GM21515 (cell line): ENCODE data around the gene WNK2.

Source experiments
- ATAC-seq: cut with Tn5 transposase; IDR thresholded peaks from one replicate; pipeline ENCODE4 v1.9.1; 2021; ENCODE audit not compliant: unreplicated experiment

WNK2 gene

DNA sequence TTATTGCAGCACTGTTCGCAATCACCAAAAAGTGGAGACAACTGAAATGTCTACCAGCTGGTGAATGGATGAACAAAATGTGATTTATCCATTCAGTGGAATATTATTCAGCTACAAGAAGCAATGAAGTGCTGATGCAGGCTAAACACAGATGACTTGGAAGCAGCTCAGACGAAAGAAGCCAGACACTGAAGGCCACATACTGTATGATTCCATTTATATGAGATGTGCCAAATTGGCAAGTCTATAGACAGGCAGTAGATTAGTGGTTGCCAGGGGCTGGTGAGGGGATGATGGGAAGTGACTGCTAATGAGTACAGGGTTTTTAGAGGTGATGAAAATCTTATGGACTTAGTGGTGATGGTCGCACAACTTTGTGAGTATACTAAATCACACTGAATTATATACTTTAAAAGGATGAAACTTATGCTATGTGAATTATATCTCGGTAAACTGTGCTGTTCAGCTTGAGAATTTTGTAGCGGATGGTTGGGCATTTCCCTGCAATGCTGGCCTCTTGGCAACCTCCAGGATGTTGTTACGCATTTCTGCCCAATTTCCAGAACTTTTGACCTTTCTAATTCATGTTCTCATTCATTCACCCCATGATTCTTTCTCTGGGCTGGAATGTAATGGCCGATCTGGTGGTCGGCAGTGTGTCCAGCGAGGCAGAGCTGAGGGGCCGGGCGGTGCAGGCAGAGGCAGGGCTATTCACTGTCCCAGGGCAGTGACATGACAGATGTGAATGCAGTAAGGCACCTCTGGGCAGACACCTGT, 22.0 kb upstream of the WNK2 start:
- no peak for ATAC-seq

DNA sequence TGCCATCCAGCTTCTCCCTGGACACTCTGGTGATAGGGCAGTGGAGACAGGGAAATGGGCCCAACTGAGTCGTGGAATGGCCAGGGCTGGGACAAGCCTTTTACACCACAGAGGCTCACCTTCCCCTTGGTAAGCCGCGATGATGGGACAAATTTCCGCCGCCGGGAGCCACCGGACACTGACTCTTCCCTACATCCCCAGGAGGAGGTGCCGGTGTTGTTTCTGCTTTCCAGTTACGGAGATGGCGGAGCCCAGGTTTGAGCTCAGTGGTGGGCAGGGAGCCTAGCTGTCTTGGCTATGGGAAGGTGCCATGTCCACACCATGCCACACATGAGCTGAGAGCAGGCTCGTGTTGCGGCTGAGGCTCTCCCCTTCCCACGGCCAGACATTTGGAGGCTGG, 19.9 kb upstream of the WNK2 start:
- ATAC-seq, result no peak

DNA sequence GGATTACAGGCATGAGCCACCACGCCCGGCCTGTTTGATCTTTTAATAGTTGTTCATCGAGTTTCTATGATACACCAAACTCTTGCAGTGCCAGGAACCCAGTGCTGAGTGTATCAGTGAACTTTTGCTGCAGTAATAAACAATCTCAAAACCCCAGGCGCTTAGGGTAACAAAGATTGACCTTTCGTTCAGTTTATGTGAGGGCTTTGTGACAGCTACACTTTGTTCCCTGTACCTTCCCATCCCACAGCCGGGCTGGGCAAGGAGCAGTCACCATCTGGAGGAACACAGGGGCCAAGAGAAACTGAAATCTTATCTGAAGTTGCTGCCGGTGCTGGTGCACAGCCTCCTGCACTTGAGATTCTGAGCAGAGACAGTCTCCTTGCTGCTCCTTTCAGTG, 17.2 kb upstream of the WNK2 start:
- ATAC-seq, result no peak

DNA sequence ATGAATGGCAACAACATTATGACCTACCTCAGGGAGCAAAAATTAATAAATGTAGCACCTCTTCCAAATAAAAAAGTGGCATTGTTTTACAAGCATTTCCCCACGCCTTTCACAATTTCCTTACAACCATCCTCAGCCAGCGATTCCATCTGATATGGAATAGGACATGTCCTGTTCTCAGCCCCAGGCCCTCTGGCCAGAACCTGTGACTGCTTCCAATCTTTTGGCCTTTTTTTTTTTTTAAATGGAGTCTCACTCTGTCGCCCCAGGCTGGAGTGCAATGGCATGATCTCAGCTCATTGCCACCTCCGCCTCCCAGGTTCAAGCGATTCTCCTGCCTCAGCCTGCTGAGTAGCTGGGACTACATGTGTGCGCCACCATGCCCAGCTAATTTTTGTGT, 16.8 kb upstream of the WNK2 start:
- no peak for ATAC-seq

DNA sequence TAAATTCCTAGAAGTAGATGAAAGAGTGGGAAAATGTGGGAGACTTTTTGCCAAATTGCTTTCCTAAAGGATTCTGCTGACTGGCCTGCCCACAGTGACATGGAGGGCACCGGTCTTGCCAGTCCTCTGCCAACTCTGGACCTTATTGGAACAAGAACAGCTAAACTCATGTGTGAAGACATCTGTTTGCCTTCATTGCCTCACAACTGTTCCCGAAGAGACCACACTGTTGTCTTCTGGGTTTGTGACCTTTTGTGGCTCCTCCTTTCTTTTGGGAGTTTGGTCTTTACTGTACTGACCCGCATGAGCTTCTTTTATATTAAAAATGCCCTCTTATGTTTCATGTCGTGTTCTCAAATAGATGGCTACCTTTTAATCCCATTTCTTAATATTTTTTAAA, 16.1 kb upstream of the WNK2 start:
- ATAC-seq, result no peak

DNA sequence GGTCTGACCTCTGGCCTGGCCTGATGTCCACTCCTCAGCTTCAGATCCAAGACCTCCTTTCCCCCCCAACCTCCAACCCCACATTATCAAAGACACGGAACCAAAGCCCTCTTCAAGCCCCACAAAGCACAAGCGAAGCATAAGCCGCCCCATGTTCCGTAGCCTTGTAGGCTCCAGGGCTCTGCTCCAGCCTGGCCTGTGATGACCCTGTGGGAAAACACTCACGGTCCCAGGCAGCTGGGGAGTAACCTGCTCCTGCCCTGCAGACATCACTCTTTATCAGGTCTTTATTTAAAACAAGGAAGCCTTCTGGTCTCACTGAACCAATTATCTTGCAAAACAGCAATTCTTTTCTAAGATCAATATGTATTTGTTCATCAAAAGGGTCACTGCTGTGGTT, 15.4 kb upstream of the WNK2 start:
- ATAC-seq, result no peak

DNA sequence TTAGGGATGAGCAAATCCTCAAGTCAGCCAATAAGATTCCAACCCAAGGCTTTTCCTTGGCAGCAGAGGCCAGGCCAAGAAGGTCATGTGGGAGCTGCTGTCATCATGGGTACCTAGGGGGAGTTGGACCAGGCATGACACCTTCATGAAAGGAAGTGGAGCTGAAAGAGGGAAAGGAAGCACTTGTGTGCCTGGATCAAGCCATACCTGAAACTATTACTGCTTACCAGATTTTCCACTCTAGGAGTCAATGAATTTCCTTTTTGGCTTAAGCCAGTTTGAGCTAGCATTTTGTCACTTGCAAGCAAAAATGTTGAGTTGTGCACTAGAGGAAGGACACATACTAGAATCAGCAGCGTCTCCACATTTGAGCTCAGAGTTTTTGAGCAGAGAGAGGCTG, 14.5 kb upstream of the WNK2 start:
- no peak for ATAC-seq

DNA sequence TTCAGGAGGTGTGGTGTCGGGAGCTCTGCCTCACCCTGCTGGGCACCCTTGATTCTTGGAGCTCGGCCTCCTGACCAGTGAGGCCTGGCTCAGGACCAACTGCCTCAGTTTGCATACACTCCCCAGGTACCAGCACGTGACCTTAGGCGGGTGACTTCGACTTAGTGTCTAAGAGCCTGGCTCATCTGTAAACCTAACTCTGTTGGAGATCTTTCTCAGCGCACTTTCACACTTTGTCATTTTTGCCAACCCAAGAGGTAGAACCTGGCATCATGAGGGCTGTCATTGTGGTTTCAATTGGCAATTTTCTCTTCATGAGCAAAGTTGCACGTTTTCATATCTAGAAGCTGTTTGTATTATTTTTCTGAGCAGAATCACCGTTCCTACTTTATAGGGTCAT, 13.4 kb upstream of the WNK2 start:
- no peak for ATAC-seq

DNA sequence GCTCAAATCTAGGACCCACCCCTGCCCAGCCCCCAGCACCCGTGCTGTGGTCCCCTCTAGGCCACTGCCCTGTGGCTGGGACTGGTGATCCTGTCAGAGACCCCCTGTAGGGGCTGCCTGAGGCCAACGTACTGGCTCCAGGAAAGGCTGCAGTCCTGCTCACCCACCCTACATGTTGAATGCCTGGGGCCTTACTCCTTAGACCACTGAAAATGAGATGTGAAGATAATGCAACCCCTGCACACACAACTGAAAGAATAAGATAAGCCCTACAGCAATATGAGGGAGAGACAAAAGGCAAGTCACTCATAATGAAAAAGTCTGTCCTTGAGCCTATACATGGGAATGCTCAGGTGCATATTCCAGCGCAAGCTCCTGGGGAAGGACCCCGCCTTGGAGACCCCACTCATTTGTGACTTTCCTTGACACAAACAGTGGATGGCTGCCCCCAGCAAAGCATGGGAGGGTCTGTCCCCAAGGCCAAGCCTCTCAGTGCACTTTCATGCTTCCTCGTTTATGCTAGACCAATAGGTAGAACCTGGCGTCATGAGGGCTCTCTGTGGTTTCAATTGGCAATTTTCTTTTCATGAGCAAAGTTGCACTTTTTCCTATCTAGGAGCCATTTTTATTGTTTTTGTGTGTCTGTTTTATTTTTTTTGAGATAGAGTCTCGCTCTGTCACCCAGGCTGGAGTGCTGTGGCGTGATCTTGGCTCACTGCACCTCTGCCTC, 12.5 kb upstream of the WNK2 start:
- ATAC-seq, result no peak

DNA sequence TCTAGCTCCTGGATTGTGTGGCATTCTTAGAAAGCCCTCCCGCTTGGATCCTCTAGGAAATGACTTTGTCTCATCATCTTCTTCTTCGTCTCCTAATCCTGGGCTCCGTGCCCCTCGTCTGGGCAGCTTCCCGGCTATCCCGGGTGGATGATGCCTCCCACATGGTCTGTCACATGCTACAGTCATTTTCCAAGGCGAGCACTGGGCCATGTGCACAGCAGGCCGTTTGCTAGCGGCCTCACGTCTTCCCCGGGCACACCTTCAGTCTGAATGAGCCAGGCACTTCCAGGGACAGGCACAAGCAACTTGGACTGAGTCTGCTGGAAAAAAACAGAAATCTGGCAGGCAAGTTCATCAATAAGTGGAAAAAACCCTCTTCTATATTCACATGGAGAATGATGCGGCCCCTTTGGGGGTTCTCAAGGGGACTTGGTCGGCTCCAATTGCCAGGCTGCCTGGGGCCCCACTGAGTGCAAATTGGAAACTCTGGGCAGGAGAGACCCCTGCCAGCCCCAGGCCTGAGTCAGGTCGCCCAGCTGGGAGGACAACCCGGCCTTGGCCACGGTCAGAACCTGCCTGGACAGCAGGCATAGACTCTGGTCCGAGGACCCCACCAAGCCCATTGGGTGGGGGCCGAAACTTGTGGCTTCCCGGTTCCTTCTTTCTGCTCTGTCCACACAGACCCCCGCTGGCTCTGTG, 11.1 kb upstream of the WNK2 start:
- ATAC-seq, result no peak

DNA sequence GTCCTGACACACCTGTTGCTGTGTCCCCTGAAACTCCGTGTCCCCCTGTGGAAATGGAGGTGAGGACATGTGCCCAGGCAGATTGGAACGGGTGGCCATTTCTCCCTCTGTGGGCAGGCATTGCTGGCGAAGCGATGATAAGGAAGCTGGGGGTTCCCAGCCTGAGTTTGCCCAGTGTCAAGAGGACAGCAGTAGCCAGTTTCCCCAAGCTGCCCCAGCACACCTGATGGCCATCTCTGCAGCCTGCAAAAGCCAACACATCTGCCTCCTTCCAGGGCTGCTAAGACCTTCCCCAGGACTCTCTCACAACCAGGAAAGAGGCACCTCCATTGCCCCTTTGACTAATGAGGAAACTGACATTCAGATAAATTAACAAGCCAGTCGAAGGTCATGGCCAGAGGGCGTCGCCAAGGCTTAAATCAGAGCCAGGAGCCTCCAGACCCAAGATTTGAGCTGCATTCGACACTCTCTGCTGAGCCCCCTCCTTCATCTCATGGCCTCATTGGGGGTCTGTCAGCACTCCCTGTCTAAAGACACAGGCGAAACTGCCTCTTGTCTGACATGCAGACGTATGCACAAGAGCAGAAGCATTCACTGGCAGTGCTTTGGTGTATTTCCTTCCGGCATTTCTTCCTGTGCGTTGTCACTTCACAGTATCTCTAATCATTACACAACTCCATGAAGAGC, 10.4 kb upstream of the WNK2 start:
- no peak for ATAC-seq

DNA sequence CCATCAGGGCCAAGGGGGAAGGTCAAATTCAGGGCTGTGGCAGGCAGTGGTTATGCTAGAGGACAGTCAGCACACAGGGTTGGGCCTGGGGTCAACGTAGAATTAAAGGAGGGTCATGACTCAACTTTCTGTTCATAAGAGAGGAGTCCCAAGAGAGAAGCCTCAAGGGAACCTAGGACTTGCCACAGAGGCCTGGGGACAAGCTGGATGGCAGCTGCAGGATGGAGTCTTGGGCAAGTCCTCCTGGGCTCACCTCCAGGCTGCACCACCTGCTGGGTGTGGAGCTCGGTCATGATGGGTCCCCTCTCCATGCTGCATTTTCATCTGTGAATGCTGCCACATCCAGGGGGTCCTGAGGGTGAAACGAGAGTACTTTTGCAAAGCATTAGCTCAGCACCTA, 9.0 kb upstream of the WNK2 start:
- no peak for ATAC-seq

DNA sequence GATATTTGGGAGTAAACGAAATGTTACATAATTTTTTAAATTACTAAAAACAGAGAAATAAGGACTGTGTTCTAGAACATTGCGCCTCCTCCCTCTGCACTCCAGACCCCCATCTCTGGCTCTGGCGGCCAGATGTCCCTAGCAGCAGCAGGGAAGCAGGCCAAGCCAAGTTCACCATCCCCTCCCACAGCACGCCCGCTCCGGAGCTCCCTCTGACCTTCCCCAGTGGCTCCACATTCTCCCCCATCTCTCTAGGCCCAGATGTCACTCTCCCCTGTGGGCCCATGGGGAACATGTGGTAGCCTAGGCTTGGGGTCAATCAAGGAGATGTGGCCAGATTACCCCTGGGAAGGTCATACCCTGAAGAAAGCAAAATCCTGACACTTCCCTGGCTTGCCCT, 6.3 kb upstream of the WNK2 start:
- ATAC-seq, result no peak

DNA sequence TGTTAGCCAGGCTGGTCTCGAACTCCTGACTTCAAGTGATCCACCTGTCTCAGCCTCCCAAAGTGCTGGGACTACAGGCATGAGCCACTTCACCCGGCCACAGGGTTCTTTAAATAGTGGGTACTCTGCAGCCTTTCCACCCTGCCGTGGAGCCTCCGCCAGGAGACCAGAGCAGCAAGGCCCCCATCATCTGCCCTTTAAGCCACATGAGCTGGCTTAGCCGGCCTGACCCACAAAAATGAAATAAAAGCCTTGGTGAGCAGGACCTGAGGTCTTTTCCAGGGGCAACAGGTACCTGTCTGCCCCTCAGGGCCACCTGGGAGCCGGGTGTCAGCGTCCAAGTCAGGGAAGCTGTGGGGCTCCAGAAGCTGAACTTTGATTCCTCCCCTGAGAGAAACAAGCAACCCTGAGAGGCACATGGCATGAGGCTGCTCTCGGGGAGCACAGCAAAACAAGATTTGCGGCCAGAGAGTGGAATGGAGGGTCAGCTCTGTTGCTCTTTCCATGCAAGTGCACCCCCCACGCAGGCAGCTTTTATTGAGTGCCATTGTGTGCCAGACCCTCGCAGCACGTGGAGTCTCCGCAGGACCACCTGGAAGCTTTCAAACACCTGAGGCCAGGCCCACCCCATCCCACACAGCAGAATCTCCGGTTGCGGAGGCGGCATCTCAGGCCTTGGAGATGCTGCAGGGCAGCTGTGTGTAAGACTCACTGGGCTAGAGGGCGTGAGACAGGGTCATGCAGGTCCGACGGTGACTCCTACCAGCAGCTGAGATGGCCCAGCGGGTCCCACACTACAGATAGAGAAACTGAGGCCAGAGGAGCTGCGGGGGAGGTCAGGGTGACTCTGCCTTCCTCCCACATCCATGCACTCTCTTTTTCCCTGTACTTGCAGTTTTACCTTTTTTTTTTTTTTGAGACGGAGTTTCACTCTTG, 4.8 kb upstream of the WNK2 start:
- ATAC-seq, result no peak

DNA sequence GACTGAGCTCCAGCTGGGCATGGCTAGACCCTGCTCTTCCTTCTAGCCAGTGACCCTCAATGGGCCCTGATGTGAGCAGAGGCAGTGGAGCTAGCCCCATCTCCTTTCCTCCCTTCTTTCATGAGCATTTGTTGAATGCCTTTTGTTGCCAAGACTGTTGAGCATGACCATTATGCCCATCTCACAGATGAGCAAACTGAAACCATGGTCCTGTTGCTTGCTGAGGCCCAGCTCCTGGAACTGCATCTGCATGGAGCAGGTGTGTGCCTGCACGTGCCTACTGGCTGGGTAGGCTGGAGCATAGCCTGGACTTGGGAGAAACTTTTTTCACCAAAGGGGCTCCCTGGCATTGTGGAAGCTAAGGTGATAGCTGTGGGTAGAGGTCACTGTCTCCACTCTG, 3.0 kb upstream of the WNK2 start:
- no peak for ATAC-seq

DNA sequence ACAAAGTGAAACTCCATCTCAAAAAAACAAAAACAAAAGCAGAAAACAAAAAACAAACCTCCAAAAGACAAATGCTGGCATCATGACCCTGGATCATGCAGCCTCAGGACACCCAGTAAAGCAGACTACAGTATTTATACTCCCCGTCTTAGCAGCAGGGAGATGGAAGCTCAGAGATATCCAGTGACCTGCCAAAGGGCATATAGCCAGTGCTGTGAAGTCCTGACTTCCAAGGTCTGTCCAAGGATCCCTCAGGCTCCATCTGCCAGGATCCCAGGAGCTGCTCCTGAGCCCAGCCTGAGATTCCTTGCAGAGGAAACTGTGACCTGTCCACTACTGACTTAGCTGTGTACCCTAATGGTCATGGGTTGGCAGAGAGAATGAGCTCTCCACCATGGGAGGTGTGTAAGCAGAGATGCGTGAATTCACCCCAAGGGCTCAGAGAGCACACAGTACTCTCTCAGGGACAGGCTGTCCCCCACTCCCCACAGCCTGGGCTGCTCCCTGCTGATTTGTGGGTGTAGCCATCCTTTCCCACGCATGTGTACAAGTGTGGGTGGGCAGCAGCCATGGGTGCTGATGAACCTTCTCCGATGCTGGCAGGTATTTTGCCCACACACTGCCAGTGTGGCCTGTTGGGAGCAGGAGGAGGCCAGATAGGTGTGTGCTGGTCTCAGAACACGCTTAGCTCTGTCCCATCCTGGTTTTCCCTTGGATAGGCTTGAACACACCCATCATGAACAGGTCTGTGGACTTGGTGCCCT, 2.1 kb upstream of the WNK2 start:
- ATAC-seq, result no peak

DNA sequence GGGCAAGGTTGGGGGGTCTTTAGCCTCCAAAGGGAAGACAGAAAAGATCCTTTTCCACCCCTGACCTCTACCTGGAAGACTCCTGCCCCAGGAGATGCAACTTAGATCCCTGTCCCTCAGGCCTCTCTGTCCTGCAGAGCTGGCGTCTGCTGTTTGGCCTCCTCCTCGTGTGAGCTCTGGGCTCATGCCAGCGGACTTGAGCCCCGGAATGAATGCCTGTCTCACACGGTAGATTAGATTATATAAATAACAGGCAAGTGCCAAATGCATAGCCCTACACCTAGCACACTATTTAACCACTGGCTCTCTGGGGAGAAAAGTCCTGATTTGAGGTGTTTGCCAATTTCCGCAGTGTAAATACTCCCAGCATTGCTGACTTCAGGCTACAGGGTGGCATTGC, 1.4 kb upstream of the WNK2 start:
- no peak for ATAC-seq

DNA sequence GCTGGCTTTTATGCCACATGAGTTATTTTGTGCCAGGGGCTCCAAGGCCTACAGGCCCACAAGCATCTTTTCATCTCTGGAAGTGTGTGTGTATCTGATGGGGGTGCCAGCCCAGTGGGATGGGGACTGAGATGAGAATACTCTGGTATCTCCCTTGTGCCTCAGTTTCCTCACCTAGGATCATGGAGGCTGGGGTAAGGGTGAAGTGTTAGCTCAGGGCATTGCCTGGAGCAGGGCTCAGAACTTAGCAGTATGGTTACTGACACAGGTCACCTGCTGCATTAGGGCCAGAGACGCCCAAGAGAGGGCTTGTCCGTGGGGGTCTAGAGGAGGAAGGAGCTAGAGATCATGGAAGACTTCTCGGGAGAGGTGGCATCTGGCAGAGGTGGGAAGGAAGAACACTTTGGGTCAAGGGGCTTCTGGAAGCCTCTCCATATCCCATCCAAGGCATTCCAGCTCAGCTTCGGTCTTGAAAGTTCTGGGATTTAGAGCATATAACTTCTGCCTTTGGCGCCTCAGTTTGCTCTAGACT, 742 bp upstream of the WNK2 start:
- ATAC-seq, result no peak

DNA sequence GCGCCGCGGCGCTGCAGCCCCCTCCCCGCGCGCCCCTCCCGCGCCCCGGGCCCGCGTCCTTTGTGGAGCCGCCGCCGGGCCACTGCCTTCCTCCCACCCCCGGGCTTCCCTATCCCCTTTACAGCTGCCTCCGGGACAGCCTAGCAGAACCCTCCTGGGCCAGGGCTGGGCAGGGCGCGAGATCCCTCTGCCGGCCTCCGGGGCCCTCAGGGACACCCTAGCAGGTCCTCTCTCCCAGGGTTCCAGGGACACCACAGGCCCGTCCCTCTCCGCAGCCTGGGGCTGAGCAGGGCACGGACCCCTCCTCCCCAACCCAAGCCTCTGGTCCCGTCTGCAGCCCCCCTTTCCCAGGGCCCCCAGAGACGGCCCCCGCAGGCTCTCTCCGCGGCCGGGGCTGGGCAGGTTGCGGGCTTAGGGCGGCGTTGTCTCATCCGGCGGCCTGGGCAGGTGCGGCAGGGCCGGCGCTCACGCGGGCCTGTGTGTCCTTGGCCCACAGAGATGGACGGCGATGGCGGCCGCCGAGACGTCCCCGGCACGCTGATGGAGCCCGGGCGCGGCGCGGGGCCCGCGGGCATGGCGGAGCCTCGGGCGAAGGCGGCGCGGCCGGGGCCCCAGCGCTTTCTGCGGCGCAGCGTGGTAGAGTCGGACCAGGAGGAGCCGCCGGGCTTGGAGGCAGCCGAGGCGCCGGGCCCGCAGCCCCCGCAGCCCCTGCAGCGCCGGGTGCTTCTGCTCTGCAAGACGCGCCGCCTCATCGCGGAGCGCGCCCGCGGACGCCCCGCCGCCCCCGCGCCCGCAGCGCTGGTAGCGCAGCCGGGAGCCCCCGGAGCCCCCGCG, 710 bp downstream of the WNK2 start:
- ATAC-seq, result no peak
